ENCODE data around the gene SEPTIN3.

The SEPTIN3 gene

GRCh38 chr22:41933411-41934177 is 35.6 kb upstream of the SEPTIN3 start:
- DNase-seq (ENCODE audit: low spot score) = no peak

GRCh38 chr22:41934284-41935014 is 34.8 kb upstream of the SEPTIN3 start:
- in situ Hi-C loops (cut with MboI; ENCODE audit: low sequenced_read_pairs, unreplicated experiment) = no loop called here
- TF ChIP-seq, protein P1, sequence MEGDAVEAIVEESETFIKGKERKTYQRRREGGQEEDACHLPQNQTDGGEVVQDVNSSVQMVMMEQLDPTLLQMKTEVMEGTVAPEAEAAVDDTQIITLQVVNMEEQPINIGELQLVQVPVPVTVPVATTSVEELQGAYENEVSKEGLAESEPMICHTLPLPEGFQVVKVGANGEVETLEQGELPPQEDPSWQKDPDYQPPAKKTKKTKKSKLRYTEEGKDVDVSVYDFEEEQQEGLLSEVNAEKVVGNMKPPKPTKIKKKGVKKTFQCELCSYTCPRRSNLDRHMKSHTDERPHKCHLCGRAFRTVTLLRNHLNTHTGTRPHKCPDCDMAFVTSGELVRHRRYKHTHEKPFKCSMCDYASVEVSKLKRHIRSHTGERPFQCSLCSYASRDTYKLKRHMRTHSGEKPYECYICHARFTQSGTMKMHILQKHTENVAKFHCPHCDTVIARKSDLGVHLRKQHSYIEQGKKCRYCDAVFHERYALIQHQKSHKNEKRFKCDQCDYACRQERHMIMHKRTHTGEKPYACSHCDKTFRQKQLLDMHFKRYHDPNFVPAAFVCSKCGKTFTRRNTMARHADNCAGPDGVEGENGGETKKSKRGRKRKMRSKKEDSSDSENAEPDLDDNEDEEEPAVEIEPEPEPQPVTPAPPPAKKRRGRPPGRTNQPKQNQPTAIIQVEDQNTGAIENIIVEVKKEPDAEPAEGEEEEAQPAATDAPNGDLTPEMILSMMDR (IDR thresholded peaks at IDR 0.05; ENCODE audit: borderline replicate concordance, control extremely low read depth, extremely low read depth, insufficient read depth, missing control alignments) = no peak
- no peak for DNase-seq (ENCODE audit: low spot score)

More at GRCh38 chr22:41933411-41934177, 35.6 kb upstream of the SEPTIN3 start:
- in situ Hi-C loops (cut with MboI; ENCODE audit: low sequenced_read_pairs, unreplicated experiment) = no loop called here
- TF ChIP-seq, protein P1 (IDR thresholded peaks at IDR 0.05; ENCODE audit: borderline replicate concordance, control extremely low read depth, extremely low read depth, insufficient read depth, missing control alignments) = no peak

GRCh38 chr22:41935015-41935351 is 34.3 kb upstream of the SEPTIN3 start:
- no peak for DNase-seq (ENCODE audit: low spot score)
- in situ Hi-C loops (cut with MboI; ENCODE audit: low sequenced_read_pairs, unreplicated experiment) = no loop called here
- TF ChIP-seq, protein P1 (IDR thresholded peaks at IDR 0.05; ENCODE audit: borderline replicate concordance, control extremely low read depth, extremely low read depth, insufficient read depth, missing control alignments) = no peak

GRCh38 chr22:41935509-41935908 is 33.7 kb upstream of the SEPTIN3 start:
- in situ Hi-C loops (cut with MboI; ENCODE audit: low sequenced_read_pairs, unreplicated experiment) = no loop called here
- TF ChIP-seq, protein P1 (IDR thresholded peaks at IDR 0.05; ENCODE audit: borderline replicate concordance, control extremely low read depth, extremely low read depth, insufficient read depth, missing control alignments) = no peak
- DNase-seq (ENCODE audit: low spot score) = no peak

DNA sequence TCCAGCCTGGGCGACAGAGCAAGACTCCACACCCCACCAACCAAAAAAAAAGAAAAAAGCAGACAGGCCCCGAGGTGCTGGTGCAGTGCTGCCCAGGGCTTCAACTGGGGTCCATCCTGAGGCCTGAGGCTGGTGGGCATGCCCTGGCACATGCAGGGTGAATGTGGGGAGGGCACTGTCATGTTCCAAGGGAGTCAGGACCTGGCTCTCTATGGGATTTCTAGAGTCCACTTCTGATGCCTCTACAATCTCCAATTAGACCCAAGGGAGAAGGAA is 32.4 kb upstream of the SEPTIN3 start:
- in situ Hi-C loops (cut with MboI; ENCODE audit: low sequenced_read_pairs, unreplicated experiment) = no loop called here
- no peak for DNase-seq (ENCODE audit: low spot score)
- TF ChIP-seq, protein P1 (IDR thresholded peaks at IDR 0.05; ENCODE audit: borderline replicate concordance, control extremely low read depth, extremely low read depth, insufficient read depth, missing control alignments) = no peak

DNA sequence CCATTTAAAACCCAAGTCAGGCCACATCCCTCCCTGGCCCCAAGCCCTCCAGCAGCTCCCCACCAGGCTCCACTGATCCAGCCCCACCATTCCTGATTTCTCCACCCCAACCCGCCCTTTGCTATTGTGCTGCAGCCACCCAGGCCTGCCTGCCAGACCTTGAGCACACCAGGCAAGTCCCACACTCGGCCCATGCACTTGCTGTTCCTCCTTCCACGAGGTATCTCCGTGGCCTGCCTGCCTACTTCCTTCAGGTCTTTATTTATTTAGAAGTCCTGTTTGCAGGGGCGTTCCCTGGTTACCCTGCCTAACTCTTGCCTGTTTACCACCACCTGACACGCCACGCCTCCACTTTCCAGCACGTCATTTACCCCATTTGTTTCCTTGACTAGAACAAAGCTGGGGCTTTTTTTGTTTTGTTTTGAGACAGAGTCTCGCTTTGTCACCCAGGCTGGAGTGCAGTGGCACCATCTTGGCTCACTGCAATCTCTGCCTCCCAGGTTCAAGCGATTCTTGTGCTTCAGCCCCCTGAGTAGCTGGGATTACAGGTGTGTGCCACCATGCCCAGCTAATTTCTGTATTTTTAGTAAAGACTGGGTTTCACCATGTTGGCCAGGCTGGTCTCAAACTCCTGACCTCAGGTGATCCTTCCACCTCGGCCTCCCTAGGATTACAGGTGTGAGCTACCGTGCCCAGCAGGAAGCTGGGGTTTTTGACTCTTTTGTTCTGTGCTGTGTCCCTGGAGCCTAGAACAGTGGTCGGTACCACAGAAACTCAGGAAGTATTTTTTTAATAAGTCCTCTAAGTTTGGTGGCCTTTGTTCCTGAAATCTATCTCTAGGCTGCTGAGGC is 29.0 kb upstream of the SEPTIN3 start:
- in situ Hi-C loops (cut with MboI; ENCODE audit: low sequenced_read_pairs, unreplicated experiment) = loop anchor here (5.0 kb wide), 1 partner anchor 238 kb away; no protein-coding TSS in a partner anchor
- TF ChIP-seq, protein P1 (IDR thresholded peaks at IDR 0.05; ENCODE audit: borderline replicate concordance, control extremely low read depth, extremely low read depth, insufficient read depth, missing control alignments) = no peak
- DNase-seq (ENCODE audit: low spot score) = peak; percentile 85
